SH-SY5Y (cell line): Measurements from ENCODE around the gene PROM1.

ENCODE experiments used
- GATA2 ChIP-seq: IDR thresholded peaks from 2 replicates; pipeline ENCODE4 v1.6.1; 2011; ENCODE audit warnings: mild to moderate bottlenecking, low read depth, low read length
- GATA3 ChIP-seq: IDR thresholded peaks from 2 replicates; pipeline ENCODE4 v1.6.1; 2011; ENCODE audit warnings: low read depth, mild to moderate bottlenecking, low read length, moderate library complexity

- no peak for TF ChIP-seq GATA2
- no peak for TF ChIP-seq GATA3
These were observed 147.3 kb downstream of the PROM1 start for GRCh38 chr4:15936495-15936894.
